Central memory CD4-positive, alpha-beta T cell (primary cell): ENCODE results near the gene RIC1.
"Not testable (repeated sequence)": the region's sequence is repeated elsewhere in the genome, so short reads cannot be mapped to it uniquely, and the experiment has no call there.

Source experiments
- DNase-seq: peaks from one replicate; pipeline ENCODE4 v3.0.0; 2022

Gene RIC1

GRCh38 chr9:5791870-5792269 is 163.0 kb downstream of the RIC1 start:
- no peak for DNase-seq

GRCh38 chr9:5793812-5794211 is 164.9 kb downstream of the RIC1 start:
- DNase-seq, result no peak

GRCh38 chr9:5796298-5796697 is 167.4 kb downstream of the RIC1 start:
- DNase-seq, result no peak

DNA sequence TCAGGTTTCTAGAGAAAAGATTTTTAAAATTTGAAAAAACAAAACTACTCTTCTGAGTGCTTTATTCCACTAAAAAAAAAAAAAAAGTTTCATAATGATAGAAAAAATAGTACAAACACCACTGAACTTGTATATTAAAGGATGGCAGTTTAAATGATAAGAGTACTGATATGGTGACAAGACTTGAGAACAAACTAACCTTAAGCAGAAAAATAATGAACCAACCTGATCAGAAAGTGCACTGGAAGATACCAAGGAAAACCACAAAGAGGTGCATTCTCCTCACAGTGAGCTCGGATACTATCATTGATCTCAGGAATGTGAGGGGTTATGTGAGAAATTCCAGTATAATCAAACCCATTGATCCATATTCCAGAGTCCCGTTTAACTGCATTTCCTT is 169.7 kb downstream of the RIC1 start:
- no peak for DNase-seq

DNA sequence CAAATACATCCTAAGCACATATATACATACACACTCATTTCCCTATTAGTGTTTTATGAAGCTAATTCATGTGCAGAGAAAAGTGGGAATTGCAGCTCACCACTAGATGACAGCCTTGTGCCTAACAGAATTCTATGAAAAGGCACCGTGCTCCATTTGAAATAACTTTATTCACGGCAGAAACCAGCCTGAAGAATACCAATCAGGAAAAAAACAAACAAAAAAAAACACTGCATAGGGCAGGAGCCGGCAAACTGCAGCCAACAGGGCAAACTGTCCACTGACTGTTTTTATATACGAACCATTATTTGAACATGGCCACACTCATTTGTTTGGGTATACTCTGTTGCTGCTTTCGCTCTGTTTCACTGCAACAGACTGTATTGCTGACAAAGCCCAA is 170.4 kb downstream of the RIC1 start:
- no peak for DNase-seq

GRCh38 chr9:5800378-5800777 is 171.5 kb downstream of the RIC1 start:
- DNase-seq, result not testable (repeated sequence)

- no peak for DNase-seq
Measured at GRCh38 chr9:5800969-5801738, 172.2 kb downstream of the RIC1 start.

DNA sequence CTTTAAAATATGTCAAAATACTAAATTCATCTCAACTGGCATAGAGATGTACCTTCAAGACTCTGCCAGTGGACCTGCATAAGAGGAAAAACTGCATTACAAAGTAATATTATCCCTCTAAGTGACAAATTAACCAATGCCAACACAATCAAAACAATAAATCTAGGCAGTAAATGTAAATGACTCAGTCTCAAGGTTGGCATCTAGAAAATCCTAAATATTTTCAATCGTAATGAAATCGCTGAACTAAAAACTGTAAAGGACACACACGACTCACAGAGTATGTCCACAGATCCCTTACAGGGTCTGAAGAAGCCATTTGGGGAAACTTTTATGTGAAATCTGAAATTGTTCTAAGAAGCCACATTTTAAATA is 172.8 kb downstream of the RIC1 start:
- no peak for DNase-seq

DNA sequence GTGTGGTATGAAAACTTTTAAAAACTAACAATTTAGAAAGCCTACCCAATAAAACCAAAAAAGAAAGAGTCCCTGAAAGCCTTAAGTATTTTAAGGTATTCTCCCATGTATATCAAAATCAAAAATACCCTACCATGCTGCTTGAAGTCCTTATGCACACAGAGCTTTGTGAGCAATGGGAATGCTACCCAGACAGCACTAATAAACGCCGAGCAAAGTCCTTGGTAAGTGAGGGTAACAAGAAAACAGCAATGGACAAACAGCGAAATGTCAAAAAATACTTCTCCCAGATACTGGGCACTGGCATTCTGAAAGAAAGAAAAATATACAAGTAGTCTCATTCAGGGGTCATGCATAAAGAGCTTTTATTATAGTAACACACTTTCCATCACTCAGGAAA is 176.6 kb downstream of the RIC1 start:
- DNase-seq, result no peak

DNA sequence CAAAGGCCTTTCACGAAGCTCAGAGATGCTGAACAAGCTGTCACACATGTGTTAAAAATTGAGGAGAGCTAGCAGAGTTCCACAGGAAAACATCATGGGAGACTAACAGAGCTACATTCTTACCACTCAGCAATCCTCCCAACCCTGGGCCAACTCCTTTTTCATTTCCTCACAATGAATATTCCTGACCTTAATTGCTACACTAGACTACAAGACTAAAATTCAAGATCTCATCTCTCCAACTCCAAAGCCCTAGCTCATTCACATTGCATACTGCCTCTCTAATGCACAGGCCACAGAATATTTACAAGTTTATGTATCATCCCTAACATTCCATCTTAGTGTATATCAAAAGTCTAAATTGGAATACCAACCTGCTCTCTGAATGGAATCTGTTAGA is 182.8 kb downstream of the RIC1 start:
- DNase-seq, result no peak

DNA sequence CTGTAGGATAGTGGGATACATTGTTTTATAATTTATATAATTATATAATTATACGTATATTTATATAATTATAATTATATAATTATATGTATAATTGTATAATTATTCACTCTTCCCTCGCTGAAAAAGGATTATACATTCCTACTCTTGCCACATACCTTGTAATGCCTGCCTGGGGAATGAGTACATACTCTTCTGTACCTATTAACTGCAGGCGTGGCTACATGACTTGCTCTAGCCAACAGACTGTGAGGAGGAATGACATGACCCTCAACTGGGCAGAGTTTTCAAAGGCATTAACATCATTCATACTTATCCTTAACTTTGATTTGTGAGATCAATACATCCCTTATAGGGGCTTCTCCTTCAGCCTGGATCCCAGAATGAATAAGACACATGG is 184.9 kb downstream of the RIC1 start:
- no peak for DNase-seq

- no peak for DNase-seq
Measured at GRCh38 chr9:5815461-5815860, 186.6 kb downstream of the RIC1 start.

- DNase-seq, result no peak
Measured at GRCh38 chr9:5817862-5818261, 189.0 kb downstream of the RIC1 start.

GRCh38 chr9:5818424-5819142 is 189.7 kb downstream of the RIC1 start:
- no peak for DNase-seq

- DNase-seq, result no peak
Measured at GRCh38 chr9:5819174-5819573, 190.3 kb downstream of the RIC1 start.

GRCh38 chr9:5820425-5820824 is 191.5 kb downstream of the RIC1 start:
- DNase-seq, result no peak

DNA sequence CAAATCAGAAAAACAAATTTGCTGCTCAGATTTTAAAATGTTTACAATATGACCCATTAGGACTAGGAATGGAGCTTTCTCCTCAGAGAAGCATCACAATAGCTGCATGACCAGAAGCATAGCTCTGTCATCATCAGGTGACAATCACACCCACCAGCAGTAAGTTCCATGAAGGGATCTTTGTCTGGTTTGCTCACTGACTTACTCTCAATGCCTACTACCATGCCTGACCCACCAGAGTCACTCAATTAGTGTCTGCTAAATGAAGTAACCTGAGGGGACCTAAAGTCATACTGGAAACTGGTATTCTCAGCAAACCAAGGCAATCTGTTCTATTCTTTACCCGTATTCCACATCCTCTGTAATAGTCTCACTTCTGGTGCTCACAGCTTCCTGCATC is 196.3 kb downstream of the RIC1 start:
- DNase-seq, result no peak
